Keratinocyte (primary cell): Measurements from ENCODE around the gene ABLIM1.

Source experiments
- CTCF ChIP-seq, 3 experiments: IDR thresholded peaks in 1 of 3; conservative IDR thresholded peaks in 1 of 3; optimal IDR thresholded peaks in 1 of 3; 2 replicates in 2 of 3; 3 replicates in 1 of 3; pipeline versions ENCODE3 to v1.5.1; 2011; ENCODE audit warnings: low read length in 3 of 3, mild to moderate bottlenecking in 3 of 3, moderate library complexity in 2 of 3, control low read depth in 1 of 3, inconsistent platforms in 1 of 3; ENCODE audit not compliant: insufficient read depth in 2 of 3; ENCODE audit errors: extremely low read depth in 1 of 3
- EZH2 ChIP-seq: IDR thresholded peaks from one replicate; pipeline ENCODE4 v1.6.1; 2012; ENCODE audit warnings: inconsistent platforms, mild to moderate bottlenecking, low read length, moderate library complexity

- TF ChIP-seq EZH2 (no peak), CTCF (optimal IDR thresholded peaks at IDR 0.05 in 1 of 3, IDR thresholded peaks at IDR 0.05 in 1 of 3, conservative IDR thresholded peaks at IDR 0.05 in 1 of 3; ENCODE audit: extremely low read depth in 1 of 3, insufficient read depth in 2 of 3, low read length in 3 of 3) (no peak)
These were observed 140.5 kb downstream of the ABLIM1 start for GRCh38 chr10:114517368-114518250.
